Measurements from ENCODE around the gene U2AF2.

The U2AF2 gene

GRCh38 chr19:55613396-55613795, 41.4 kb upstream of the U2AF2 start (continued):
- TF ChIP-seq HIC1 (tag by site-specific recombination; IDR thresholded peaks at IDR 0.05), result no peak
- no peak for TF ChIP-seq ZNF221 (tag by site-specific recombination; IDR thresholded peaks at IDR 0.05; ENCODE audit: borderline replicate concordance)
- no peak for TF ChIP-seq RBAK (tag by site-specific recombination; IDR thresholded peaks at IDR 0.05)
- TF ChIP-seq ZNF121 (tag by site-specific recombination; IDR thresholded peaks at IDR 0.05), result no peak

DNA sequence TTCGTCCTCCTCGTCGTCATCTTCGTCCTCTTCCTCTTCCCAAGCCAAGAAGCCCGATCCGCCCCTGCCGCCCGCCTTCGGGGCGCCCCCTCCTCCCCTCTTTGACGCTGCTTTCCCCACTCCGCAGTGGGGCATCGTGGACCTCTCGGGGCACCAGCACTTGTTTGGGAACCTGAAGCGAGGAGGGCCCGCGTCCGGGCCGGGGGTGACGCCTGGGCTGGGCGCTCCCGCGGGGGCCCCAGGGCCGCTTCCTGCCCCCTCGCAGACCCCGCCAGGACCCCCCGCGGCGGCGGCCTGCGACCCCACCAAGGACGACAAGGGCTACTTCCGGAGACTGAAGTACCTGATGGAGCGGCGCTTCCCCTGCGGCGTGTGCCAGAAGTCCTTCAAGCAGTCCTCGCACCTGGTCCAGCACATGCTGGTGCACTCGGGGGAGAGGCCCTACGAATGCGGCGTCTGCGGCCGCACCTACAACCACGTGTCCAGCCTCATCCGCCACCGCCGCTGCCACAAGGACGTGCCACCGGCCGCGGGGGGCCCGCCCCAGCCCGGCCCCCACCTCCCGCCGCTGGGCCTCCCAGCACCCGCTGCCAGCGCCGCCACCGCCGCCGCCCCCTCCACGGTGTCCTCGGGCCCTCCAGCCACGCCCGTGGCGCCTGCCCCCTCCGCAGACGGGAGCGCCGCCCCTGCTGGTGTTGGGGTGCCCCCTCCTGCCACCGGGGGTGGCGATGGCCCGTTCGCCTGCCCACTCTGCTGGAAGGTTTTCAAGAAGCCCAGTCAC, 40.7 kb upstream of the U2AF2 start:
- Histone ChIP-seq H3K9me3 (ENCODE audit: control insufficient read depth, insufficient read depth, low read depth, low read length) (no peaks in the 10 kb centered on the region), H3K4me3 (ENCODE audit: low read depth, low read length) (no peak overlapping the region), H3K27ac (ENCODE audit: extremely low read depth, low read depth, low read length) (no peak overlapping the region), H3K36me3 (ENCODE audit: control insufficient read depth in 2 of 2, insufficient read depth in 1 of 2, low read length in 2 of 2) (peaks cover 10 to 41% of the 10 kb centered on the region in 2 experiments; a peak in 2 of 3 replicates), H3K4me1 (ENCODE audit: control insufficient read depth, insufficient read depth, low read length) (no peaks in the 10 kb centered on the region)
- CTCF ChIA-PET, result no interaction called here
- TF ChIP-seq ZNF513 (tag by site-specific recombination; IDR thresholded peaks at IDR 0.05) (peak; percentile 83), MYNN (tag by site-specific recombination; IDR thresholded peaks at IDR 0.05; ENCODE audit: borderline replicate concordance) (no peak), ZNF175 (tag by site-specific recombination; IDR thresholded peaks at IDR 0.05) (no peak)
- POLR2A ChIA-PET, result no interaction called here

DNA sequence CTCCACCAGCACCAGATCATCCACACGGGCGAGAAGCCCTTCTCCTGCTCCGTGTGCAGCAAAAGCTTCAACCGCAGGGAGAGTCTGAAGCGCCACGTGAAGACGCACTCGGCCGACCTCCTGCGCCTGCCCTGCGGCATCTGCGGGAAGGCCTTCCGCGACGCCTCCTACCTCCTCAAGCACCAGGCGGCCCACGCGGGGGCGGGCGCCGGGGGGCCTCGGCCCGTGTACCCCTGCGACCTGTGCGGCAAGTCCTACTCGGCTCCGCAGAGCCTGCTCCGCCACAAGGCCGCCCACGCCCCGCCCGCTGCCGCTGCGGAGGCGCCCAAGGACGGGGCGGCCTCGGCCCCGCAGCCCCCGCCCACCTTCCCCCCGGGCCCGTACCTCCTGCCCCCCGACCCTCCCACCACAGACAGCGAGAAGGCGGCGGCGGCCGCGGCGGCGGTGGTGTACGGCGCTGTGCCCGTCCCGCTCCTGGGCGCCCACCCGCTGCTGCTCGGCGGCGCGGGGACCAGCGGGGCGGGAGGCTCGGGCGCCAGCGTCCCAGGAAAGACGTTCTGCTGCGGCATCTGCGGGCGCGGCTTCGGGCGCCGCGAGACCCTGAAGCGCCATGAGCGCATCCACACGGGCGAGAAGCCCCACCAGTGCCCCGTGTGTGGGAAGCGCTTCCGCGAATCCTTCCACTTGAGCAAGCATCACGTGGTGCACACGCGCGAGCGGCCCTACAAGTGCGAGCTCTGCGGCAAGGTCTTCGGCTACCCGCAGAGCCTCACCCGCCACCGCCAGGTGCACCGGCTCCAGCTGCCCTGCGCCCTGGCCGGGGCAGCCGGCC, 39.9 kb upstream of the U2AF2 start:
- Histone ChIP-seq H3K36me3 (ENCODE audit: control insufficient read depth in 2 of 2, insufficient read depth in 1 of 2, low read length in 2 of 2) (peaks cover 9 to 33% of the 10 kb centered on the region in 2 experiments; a peak in 2 of 3 replicates), H3K27ac (ENCODE audit: extremely low read depth, low read depth, low read length) (no peak overlapping the region), H3K9me3 (ENCODE audit: control insufficient read depth, insufficient read depth, low read depth, low read length) (no peaks in the 10 kb centered on the region), H3K4me1 (ENCODE audit: control insufficient read depth, insufficient read depth, low read length) (no peaks in the 10 kb centered on the region), H3K4me3 (ENCODE audit: low read depth, low read length) (no peak overlapping the region)
- POLR2A ChIA-PET, result no interaction called here
- CTCF ChIA-PET, result no interaction called here
- no peak for TF ChIP-seq ZNF10 (tag by site-specific recombination; IDR thresholded peaks at IDR 0.05)
- no peak for TF ChIP-seq ZNF488 (tag by site-specific recombination; IDR thresholded peaks at IDR 0.05)
- TF ChIP-seq, protein P1, sequence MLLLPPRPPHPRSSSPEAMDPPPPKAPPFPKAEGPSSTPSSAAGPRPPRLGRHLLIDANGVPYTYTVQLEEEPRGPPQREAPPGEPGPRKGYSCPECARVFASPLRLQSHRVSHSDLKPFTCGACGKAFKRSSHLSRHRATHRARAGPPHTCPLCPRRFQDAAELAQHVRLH (tag by site-specific recombination; IDR thresholded peaks at IDR 0.05), result no peak
- TF ChIP-seq, protein P2, sequence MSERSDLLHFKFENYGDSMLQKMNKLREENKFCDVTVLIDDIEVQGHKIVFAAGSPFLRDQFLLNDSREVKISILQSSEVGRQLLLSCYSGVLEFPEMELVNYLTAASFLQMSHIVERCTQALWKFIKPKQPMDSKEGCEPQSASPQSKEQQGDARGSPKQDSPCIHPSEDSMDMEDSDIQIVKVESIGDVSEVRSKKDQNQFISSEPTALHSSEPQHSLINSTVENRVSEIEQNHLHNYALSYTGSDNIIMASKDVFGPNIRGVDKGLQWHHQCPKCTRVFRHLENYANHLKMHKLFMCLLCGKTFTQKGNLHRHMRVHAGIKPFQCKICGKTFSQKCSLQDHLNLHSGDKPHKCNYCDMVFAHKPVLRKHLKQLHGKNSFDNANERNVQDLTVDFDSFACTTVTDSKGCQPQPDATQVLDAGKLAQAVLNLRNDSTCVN (tag by site-specific recombination; optimal IDR thresholded peaks at IDR 0.05), result no peak
- no peak for TF ChIP-seq ZBTB17 (tag by site-specific recombination; IDR thresholded peaks at IDR 0.05)
- no peak for TF ChIP-seq ZBTB1 (tag by site-specific recombination; IDR thresholded peaks at IDR 0.05)
- no peak for TF ChIP-seq ZFP3 (tag by site-specific recombination; IDR thresholded peaks at IDR 0.05; ENCODE audit: low read depth)
- no peak for TF ChIP-seq ZNF692 (tag by site-specific recombination; IDR thresholded peaks at IDR 0.05)
- TF ChIP-seq ZNF18 (tag by site-specific recombination; IDR thresholded peaks at IDR 0.05), result no peak
- TF ChIP-seq ZNF175 (tag by site-specific recombination; IDR thresholded peaks at IDR 0.05), result no peak
- TF ChIP-seq, protein P3, sequence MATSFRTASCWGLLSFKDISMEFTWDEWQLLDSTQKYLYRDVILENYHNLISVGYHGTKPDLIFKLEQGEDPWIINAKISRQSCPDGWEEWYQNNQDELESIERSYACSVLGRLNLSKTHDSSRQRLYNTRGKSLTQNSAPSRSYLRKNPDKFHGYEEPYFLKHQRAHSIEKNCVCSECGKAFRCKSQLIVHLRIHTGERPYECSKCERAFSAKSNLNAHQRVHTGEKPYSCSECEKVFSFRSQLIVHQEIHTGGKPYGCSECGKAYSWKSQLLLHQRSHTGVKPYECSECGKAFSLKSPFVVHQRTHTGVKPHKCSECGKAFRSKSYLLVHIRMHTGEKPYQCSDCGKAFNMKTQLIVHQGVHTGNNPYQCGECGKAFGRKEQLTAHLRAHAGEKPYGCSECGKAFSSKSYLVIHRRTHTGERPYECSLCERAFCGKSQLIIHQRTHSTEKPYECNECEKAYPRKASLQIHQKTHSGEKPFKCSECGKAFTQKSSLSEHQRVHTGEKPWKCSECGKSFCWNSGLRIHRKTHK (tag by site-specific recombination; IDR thresholded peaks at IDR 0.05), result no peak
- no peak for TF ChIP-seq ZNF776 (tag by site-specific recombination; IDR thresholded peaks at IDR 0.05; ENCODE audit: borderline replicate concordance)

All from HEK293 (cell line).